ENCODE data around the gene RNASEH2C.
A peak's percentile ranks its signal among the peaks of the same experiment; 100 is the strongest.
"Not testable (repeated sequence)": the region's sequence is repeated elsewhere in the genome, so short reads cannot be mapped to it uniquely, and the experiment has no call there.

The RNASEH2C gene

GRCh38 chr11:65708451-65708850 lies 12.1 kb downstream of the RNASEH2C start:
- Mint-ChIP-seq H3K9me3 (no peaks in the 10 kb centered on the region), H3K4me3 (no peak overlapping the region), H3K4me1 (peaks cover 17% of the 10 kb centered on the region), H3K36me3 (peaks cover 3% of the 10 kb centered on the region), H3K27ac (no peak overlapping the region), H3K27me3 (peaks cover 1% of the 10 kb centered on the region)

GRCh38 chr11:65707002-65707401 lies 13.6 kb downstream of the RNASEH2C start:
- H3K36me3 Mint-ChIP-seq, H3K9me3 Mint-ChIP-seq, H3K27me3 Mint-ChIP-seq, H3K27ac Mint-ChIP-seq, H3K4me3 Mint-ChIP-seq: not testable (repeated sequence)
- peaks cover 11% of the 10 kb centered on the region for H3K4me1 Mint-ChIP-seq

GRCh38 chr11:65706303-65706763 lies 14.3 kb downstream of the RNASEH2C start:
- not testable (repeated sequence) for H3K9me3 Mint-ChIP-seq, H3K27ac Mint-ChIP-seq, H3K36me3 Mint-ChIP-seq, H3K27me3 Mint-ChIP-seq, H3K4me1 Mint-ChIP-seq, H3K4me3 Mint-ChIP-seq

DNA sequence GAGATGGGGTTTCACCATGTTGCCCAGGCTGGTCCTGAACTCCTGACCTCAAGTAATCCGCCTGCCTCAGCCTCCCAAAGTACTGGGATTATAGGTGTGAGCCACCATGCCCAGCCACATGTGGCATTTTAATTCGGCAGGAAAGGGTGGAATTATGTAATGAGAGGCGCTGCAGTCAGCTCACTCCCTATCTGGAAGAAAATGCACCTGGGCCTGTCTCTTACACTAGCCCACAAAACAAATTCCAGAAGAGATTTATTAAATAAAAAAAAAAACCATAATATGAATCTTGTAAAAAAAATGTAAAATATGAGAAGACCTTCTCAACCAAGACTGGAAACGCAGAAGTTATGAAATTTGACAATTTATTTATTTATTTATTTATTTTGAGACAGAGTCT lies 16.8 kb downstream of the RNASEH2C start:
- H3K27me3 Mint-ChIP-seq = peaks cover 1% of the 10 kb centered on the region
- no peak overlapping the region for H3K4me3 Mint-ChIP-seq
- no peak overlapping the region for H3K27ac Mint-ChIP-seq
- H3K36me3 Mint-ChIP-seq = no peaks in the 10 kb centered on the region
- peaks cover 8% of the 10 kb centered on the region for H3K4me1 Mint-ChIP-seq
- H3K9me3 Mint-ChIP-seq = no peaks in the 10 kb centered on the region

DNA sequence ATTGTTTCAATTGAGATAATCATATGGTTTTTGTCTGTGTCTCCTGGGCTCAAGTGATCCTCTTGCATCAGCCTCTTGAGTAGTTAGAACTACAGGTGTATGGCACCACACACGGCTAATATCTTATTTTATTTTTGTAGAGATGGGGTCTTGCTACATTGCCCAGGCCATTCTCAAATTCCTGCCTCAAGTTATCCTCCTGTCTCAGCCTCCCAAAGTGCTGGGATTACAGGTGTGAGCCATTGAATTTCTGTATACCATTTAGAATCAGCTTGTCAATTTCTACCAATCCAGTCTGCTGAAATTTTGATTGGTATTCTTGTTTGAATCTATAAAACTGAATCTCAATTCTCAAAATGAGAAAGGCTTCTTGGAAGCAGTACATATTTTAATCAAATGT lies 18.9 kb downstream of the RNASEH2C start:
- Mint-ChIP-seq H3K27ac (no peak overlapping the region), H3K4me1 (peaks cover 1% of the 10 kb centered on the region)

GRCh38 chr11:65700399-65700798 lies 20.2 kb downstream of the RNASEH2C start:
- Mint-ChIP-seq H3K4me1 (no peaks in the 10 kb centered on the region), H3K27me3 (peaks cover 1% of the 10 kb centered on the region), H3K36me3 (no peaks in the 10 kb centered on the region), H3K9me3 (no peaks in the 10 kb centered on the region), H3K4me3 (no peak overlapping the region), H3K27ac (no peak overlapping the region)

More for the DNA sequence above, 18.9 kb downstream of the RNASEH2C start:
- Mint-ChIP-seq H3K9me3 (no peaks in the 10 kb centered on the region), H3K27me3 (peaks cover 1% of the 10 kb centered on the region), H3K4me3 (no peak overlapping the region), H3K36me3 (no peaks in the 10 kb centered on the region)

DNA sequence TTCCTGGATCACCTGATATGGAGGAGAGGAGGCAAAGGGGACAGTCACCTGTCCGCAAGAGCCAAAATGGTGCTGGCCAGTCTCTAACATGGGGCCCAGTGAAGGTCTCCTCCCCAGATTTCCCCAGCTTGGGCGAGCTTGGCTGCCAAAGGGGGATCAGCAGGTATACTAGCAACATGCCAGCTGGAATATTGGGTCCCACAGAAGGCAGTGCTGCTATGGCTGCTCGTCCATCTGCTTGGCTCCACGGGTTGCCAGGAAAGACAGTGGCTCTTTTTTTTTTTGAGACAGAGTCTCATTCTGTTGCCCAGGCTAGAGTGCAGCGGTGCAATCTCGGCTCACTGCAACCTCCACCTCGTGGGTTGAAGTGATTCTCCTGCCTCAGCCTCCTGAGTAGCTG lies 21.3 kb downstream of the RNASEH2C start:
- H3K27ac Mint-ChIP-seq = no peak overlapping the region
- H3K4me3 Mint-ChIP-seq = no peak overlapping the region
- H3K4me1 Mint-ChIP-seq = no peaks in the 10 kb centered on the region
- no peaks in the 10 kb centered on the region for H3K9me3 Mint-ChIP-seq
- H3K27me3 Mint-ChIP-seq = peaks cover under 1% of the 10 kb centered on the region
- H3K36me3 Mint-ChIP-seq = no peaks in the 10 kb centered on the region

- H3K4me1 Mint-ChIP-seq = no peaks in the 10 kb centered on the region
- H3K36me3 Mint-ChIP-seq = no peaks in the 10 kb centered on the region
- no peak overlapping the region for H3K4me3 Mint-ChIP-seq
- H3K27ac Mint-ChIP-seq = peak overlapping the region; percentile 19
- H3K9me3 Mint-ChIP-seq = no peaks in the 10 kb centered on the region
- H3K27me3 Mint-ChIP-seq = no peaks in the 10 kb centered on the region
These were observed 22.4 kb downstream of the RNASEH2C start for GRCh38 chr11:65698205-65698604.

DNA sequence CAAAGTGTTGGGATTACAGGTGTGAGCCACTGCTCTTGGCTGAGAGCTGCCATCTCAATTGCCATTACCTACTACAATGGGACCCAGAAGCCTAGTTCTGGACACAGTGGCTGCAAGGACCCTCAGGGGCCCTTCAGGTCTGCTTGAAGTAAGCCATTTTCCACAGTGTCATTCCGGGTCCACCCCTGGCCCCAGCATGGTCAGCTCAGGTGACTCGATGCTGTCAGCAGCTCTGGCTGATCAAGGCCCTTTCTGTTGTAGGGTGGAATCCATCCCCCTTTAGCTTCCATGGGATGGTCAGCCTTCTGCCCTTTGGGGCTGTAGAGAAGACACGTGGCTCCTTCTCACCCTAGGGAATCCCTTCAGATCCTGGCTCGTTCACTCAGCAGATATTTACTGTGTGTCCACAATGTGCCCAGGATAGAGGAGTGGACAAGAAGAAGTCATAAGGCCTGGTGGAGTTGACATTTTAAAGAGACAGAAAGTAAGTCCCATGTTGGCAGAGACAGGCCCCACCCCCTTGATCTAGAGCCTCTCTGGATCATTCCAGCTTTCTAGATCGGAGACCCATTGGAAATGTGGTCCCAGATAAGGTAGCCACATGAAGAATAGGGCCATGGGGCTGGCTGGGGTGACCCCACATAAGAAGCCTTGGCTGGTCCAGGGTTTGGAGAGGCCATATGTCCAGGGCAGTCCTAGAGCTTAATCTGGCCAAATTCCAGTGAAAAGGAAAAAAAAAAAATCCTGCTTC lies 23.6 kb downstream of the RNASEH2C start:
- Mint-ChIP-seq H3K27me3 (no peaks in the 10 kb centered on the region), H3K4me1 (no peaks in the 10 kb centered on the region), H3K4me3 (no peak overlapping the region), H3K9me3 (no peaks in the 10 kb centered on the region), H3K36me3 (no peaks in the 10 kb centered on the region), H3K27ac (peak overlapping the region; percentile 35)

DNA sequence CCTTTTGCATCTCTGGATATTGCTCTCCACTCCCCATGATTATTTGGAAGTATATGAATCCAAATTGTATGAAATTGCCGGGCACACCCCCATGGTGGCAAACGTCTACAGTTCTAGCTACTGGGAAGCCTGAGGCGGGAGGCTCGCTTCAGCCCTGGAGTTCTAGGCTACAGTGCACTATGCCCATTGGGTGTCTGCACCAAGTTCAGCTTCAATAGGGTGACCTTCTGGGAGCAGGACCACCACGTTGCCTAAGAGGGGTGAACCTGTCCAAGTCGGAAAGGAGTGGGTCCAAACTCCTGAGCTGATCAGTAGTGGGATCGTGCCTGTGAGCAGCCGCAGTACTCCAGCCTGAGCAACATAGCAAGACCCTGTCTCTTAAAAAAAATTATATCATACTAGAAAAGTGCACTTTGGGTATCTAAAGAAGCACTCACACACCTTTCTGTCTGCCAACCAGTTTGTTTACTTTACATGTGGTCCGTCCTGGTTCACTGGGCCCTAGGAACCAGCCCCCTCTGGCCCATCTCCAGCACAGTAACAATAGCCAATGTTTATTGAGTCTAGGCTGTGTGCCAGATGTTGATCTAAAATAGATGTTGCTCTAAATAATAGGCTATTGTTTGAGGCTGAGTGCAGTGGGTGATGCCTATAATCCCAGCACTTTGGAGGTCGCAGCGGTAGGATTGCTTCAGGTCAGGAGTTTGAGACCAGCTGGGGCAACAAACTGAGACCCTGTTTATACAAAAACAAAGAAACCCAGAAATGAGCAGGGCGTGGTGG lies 24.9 kb downstream of the RNASEH2C start:
- H3K4me3 Mint-ChIP-seq = no peak overlapping the region
- H3K4me1 Mint-ChIP-seq = no peaks in the 10 kb centered on the region
- H3K9me3 Mint-ChIP-seq = no peaks in the 10 kb centered on the region
- H3K27me3 Mint-ChIP-seq = no peaks in the 10 kb centered on the region
- H3K27ac Mint-ChIP-seq = no peak overlapping the region
- H3K36me3 Mint-ChIP-seq = no peaks in the 10 kb centered on the region

- Mint-ChIP-seq H3K9me3 (no peaks in the 10 kb centered on the region), H3K4me1 (no peaks in the 10 kb centered on the region), H3K4me3 (no peak overlapping the region), H3K27ac (no peak overlapping the region), H3K27me3 (no peaks in the 10 kb centered on the region), H3K36me3 (no peaks in the 10 kb centered on the region)
These were observed 28.2 kb downstream of the RNASEH2C start for GRCh38 chr11:65692367-65692766.

- H3K36me3 Mint-ChIP-seq, H3K4me1 Mint-ChIP-seq, H3K9me3 Mint-ChIP-seq, H3K4me3 Mint-ChIP-seq, H3K27ac Mint-ChIP-seq, H3K27me3 Mint-ChIP-seq: not testable (repeated sequence)
These were observed 28.8 kb downstream of the RNASEH2C start for GRCh38 chr11:65691847-65692246.

DNA sequence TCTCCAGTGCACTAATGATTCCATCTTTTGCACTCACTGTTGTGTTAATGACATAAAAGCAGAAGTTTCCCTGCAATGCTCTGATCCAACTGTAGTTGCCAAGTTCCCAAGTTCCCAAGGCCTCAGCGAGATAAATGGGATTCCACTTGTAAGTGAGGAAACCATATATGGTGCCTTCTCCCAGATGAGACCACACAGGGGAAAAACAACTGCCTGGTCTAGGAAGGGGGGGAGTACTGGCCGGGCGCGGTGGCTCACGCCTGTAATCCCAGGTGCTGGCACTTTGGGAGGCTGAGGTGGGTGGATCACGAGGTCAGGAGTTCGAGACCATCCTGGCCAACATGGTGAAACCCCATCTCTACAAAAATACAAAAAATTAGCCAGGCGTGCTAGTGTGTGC lies 34.6 kb downstream of the RNASEH2C start:
- Mint-ChIP-seq H3K9me3 (no peaks in the 10 kb centered on the region), H3K4me3 (no peak overlapping the region), H3K4me1 (no peaks in the 10 kb centered on the region), H3K27me3 (peaks cover 1% of the 10 kb centered on the region), H3K36me3 (no peaks in the 10 kb centered on the region), H3K27ac (no peak overlapping the region)

DNA sequence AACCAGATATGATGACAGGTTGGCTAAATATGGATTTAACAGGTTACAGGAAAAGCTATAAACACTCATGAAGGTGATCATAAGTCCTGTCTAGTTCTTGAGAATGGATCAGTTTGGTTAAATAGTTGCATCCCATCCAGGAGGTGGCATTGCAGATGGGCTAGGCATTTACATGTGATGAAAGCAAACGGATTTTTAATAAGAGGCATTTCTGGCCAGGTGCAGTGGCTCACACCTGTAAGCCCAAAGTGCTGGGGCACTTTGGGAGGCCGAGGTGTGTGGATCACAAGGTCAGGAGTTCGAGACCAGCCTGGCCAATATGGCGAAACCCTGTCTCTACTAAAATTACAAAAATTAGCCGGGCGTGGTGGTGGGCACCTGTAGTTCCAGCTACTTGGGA lies 37.1 kb downstream of the RNASEH2C start:
- H3K36me3 Mint-ChIP-seq, H3K4me1 Mint-ChIP-seq, H3K9me3 Mint-ChIP-seq, H3K27ac Mint-ChIP-seq, H3K27me3 Mint-ChIP-seq, H3K4me3 Mint-ChIP-seq: not testable (repeated sequence)

- H3K27me3 Mint-ChIP-seq = no peaks in the 10 kb centered on the region
These were observed 40.3 kb downstream of the RNASEH2C start for GRCh38 chr11:65680192-65680743.

DNA sequence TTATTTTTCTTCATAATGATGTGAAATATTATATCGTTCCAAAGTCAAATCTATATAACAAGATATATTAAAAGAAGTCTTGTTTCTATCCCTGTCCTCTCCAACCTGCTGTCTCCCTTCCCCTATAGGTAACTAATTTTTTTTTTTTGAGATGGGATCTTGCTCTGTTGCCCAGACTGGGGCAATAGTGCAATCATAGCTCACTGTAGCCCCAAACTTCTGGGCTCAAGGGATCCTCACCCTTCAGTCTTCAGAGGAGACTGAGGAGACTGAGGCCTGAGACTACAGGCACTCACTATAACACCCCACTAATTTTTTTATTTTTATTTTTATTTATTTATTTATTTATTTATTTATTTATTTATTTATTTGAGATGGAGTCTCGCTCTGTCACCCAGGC lies 47.6 kb downstream of the RNASEH2C start:
- Mint-ChIP-seq H3K4me1 (no peaks in the 10 kb centered on the region), H3K9me3 (no peaks in the 10 kb centered on the region), H3K27me3 (no peaks in the 10 kb centered on the region)

More at GRCh38 chr11:65680192-65680743, 40.3 kb downstream of the RNASEH2C start:
- Mint-ChIP-seq H3K9me3 (no peaks in the 10 kb centered on the region), H3K4me3 (no peak overlapping the region), H3K4me1 (no peaks in the 10 kb centered on the region), H3K36me3 (no peaks in the 10 kb centered on the region), H3K27ac (no peak overlapping the region)

More for the DNA sequence above, 47.6 kb downstream of the RNASEH2C start:
- no peak overlapping the region for H3K4me3 Mint-ChIP-seq
- H3K27ac Mint-ChIP-seq = no peak overlapping the region
- no peaks in the 10 kb centered on the region for H3K36me3 Mint-ChIP-seq

All from activated naive CD4-positive, alpha-beta T cell treated with anti-CD3 and anti-CD28 coated beads, Interleukin-2, amount 50 U/mL, for 24 hours (primary cell).